Measurements from ENCODE around the gene CFB. TPM values are rescaled to one million over a fixed set of nuclear protein-coding genes. Genes with fewer than 3 reads are reported as not detected.
"Not testable (repeated sequence)": the region's sequence is repeated elsewhere in the genome, so short reads cannot be mapped to it uniquely, and the experiment has no call there.

CFB gene
- total and polyA plus RNA-seq, 2 donors (not counting 3 experiments of a cell fraction or from before 2014, with no cell fraction given) = 0.87 to 1.5 TPM

DNA sequence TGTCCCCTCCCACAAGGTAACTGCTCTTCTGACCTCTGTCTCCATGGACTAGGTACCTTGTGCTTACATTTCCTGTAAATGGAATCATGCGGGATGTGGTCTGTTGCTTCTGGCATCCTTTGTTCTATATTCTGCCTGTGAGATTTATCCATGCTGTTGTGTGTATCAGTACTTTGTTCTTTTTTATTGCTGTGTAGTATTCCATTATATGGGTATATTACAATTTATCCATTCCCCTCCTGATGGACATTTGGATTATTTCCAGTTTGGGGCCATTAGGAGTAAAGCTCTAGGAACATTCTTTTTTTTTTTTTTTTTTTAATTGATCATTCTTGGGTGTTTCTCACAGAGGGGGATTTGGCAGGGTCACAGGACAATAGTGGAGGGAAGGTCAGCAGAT is 14.9 kb upstream of the CFB start:
- Histone ChIP-seq H3K9ac (replicated peaks; ENCODE audit: extremely low read depth, insufficient read depth, low read length) (no peak overlapping the region), H3K9me1 (replicated peaks; ENCODE audit: control insufficient read depth, extremely low read depth, insufficient read depth, low read length) (no peaks in the 10 kb centered on the region), H3K27me3 (ENCODE audit: control insufficient read depth in 2 of 2, insufficient read depth in 2 of 2, low read length in 2 of 2) (peaks cover 9 to 12% of the 10 kb centered on the region in 2 experiments), H3K4me1 (ENCODE audit: control insufficient read depth, extremely low read depth, insufficient read depth, low read length) (no peaks in the 10 kb centered on the region), H3K27ac (ENCODE audit: insufficient read depth, low read depth, low read length) (no peak overlapping the region), H4K20me1 (replicated peaks; ENCODE audit: control insufficient read depth, extremely low read depth, insufficient read depth, low read length) (no peaks in the 10 kb centered on the region), H3K4me3 (replicated peaks in 1 of 3; ENCODE audit: insufficient read depth in 1 of 3, low read depth in 1 of 3, low read length in 3 of 3) (no peak overlapping the region), H3K4me2 (ENCODE audit: insufficient read depth, low read length) (no peak overlapping the region), H3K9me3 (replicated peaks; ENCODE audit: control insufficient read depth, insufficient read depth, low read length) (no peaks in the 10 kb centered on the region), H3K79me2 (ENCODE audit: control insufficient read depth, insufficient read depth, low read length) (no peaks in the 10 kb centered on the region), H2AFZ (ENCODE audit: low read depth, low read length) (no peak overlapping the region), H3K36me3 (ENCODE audit: control insufficient read depth in 2 of 2, extremely low read depth in 1 of 2, insufficient read depth in 2 of 2, low read length in 2 of 2) (no peaks in the 10 kb centered on the region)
- FAIRE-seq (no peak), DNase-seq (ENCODE audit: low read depth, low spot score) (no peak)
- intact Hi-C loops (cut with micrococcal nuclease) (no loop called here), dilution Hi-C loops (cut with MboI; ENCODE audit: extremely low pct_ligation_motif_present, low sequenced_read_pairs) (no loop called here)
- ChIA-PET POLR2A (no interaction called here), CTCF (interaction anchor here (0.9 kb wide), 1 partner anchor 8 kb away, joined by 3 read pairs; no protein-coding TSS in a partner anchor)
- no TSS peak for BruUV-seq (replicated peaks)
- TF ChIP-seq POLR2A (IDR thresholded peaks at IDR 0.05; ENCODE audit: low read depth, low read length) = no peak
- no peak for TF ChIP-seq POLR2AphosphoS5 (IDR thresholded peaks at IDR 0.05; ENCODE audit: insufficient read depth, low read depth, low read length)
- TF ChIP-seq FOS (IDR thresholded peaks at IDR 0.05; ENCODE audit: borderline replicate concordance, insufficient read depth, low read length) = no peak
- TF ChIP-seq GATA2 (IDR thresholded peaks at IDR 0.05; ENCODE audit: insufficient read depth, insufficient read length, low read depth, low read length) = no peak
- no peak for TF ChIP-seq MYC (IDR thresholded peaks at IDR 0.05; ENCODE audit: low read depth, low read length)
- TF ChIP-seq, protein P1, sequence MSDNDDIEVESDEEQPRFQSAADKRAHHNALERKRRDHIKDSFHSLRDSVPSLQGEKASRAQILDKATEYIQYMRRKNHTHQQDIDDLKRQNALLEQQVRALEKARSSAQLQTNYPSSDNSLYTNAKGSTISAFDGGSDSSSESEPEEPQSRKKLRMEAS (IDR thresholded peaks at IDR 0.05; ENCODE audit: insufficient read depth, insufficient read length) = no peak
- no peak for TF ChIP-seq EZH2 (IDR thresholded peaks at IDR 0.05; ENCODE audit: borderline replicate concordance, low read depth, low read length, severe bottlenecking)
- TF ChIP-seq JUN (IDR thresholded peaks at IDR 0.05; ENCODE audit: borderline replicate concordance, insufficient read depth, insufficient read length, low read depth) = no peak
- TF ChIP-seq, protein P2, sequence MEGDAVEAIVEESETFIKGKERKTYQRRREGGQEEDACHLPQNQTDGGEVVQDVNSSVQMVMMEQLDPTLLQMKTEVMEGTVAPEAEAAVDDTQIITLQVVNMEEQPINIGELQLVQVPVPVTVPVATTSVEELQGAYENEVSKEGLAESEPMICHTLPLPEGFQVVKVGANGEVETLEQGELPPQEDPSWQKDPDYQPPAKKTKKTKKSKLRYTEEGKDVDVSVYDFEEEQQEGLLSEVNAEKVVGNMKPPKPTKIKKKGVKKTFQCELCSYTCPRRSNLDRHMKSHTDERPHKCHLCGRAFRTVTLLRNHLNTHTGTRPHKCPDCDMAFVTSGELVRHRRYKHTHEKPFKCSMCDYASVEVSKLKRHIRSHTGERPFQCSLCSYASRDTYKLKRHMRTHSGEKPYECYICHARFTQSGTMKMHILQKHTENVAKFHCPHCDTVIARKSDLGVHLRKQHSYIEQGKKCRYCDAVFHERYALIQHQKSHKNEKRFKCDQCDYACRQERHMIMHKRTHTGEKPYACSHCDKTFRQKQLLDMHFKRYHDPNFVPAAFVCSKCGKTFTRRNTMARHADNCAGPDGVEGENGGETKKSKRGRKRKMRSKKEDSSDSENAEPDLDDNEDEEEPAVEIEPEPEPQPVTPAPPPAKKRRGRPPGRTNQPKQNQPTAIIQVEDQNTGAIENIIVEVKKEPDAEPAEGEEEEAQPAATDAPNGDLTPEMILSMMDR (IDR thresholded peaks at IDR 0.05; ENCODE audit: extremely low read depth in 1 of 2, insufficient read depth in 1 of 2, low read depth in 1 of 2, low read length in 2 of 2) = no peak

DNA sequence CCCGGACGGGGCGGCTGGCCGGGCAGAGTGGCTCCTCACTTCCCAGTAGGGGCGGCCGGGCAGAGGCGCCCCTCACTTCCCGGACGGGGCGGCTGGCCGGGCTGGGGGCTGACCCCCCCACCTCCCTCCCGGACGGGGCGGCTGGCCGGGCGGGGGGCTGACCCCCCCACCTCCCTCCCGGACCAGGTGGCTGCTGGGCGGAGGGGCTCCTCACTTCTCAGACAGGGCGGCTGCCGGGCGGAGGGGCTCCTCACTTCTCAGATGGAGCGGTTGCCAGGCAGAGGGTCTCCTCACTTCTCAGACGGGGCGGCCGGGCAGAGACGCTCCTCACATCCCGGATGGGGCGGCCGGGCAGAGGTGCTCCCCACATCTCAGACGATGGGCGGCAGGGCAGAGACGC is 13.8 kb upstream of the CFB start:
- FAIRE-seq; H3K4me3 ChIP-seq (replicated peaks in 1 of 3; ENCODE audit: insufficient read depth in 1 of 3, low read depth in 1 of 3, low read length in 3 of 3); H3K36me3 ChIP-seq (ENCODE audit: control insufficient read depth in 2 of 2, extremely low read depth in 1 of 2, insufficient read depth in 2 of 2, low read length in 2 of 2); dilution Hi-C loops (cut with MboI; ENCODE audit: extremely low pct_ligation_motif_present, low sequenced_read_pairs); H3K9me1 ChIP-seq (replicated peaks; ENCODE audit: control insufficient read depth, extremely low read depth, insufficient read depth, low read length); CTCF ChIA-PET; DNase-seq (ENCODE audit: low read depth, low spot score); H3K9me3 ChIP-seq (replicated peaks; ENCODE audit: control insufficient read depth, insufficient read depth, low read length); H3K4me2 ChIP-seq (ENCODE audit: insufficient read depth, low read length); intact Hi-C loops (cut with micrococcal nuclease); H3K4me1 ChIP-seq (ENCODE audit: control insufficient read depth, extremely low read depth, insufficient read depth, low read length); H2AFZ ChIP-seq (ENCODE audit: low read depth, low read length); BruUV-seq (replicated peaks); H3K27ac ChIP-seq (ENCODE audit: insufficient read depth, low read depth, low read length); POLR2A ChIA-PET; H3K9ac ChIP-seq (replicated peaks; ENCODE audit: extremely low read depth, insufficient read depth, low read length); H3K79me2 ChIP-seq (ENCODE audit: control insufficient read depth, insufficient read depth, low read length); H4K20me1 ChIP-seq (replicated peaks; ENCODE audit: control insufficient read depth, extremely low read depth, insufficient read depth, low read length): not testable (repeated sequence)
- peaks cover 6 to 11% of the 10 kb centered on the region in 2 experiments for H3K27me3 ChIP-seq (ENCODE audit: control insufficient read depth in 2 of 2, insufficient read depth in 2 of 2, low read length in 2 of 2)
